GM19025 (cell line): ENCODE measurements around the gene IL20RA.

Experiments
- ATAC-seq: cut with Tn5 transposase; IDR thresholded peaks from one replicate; pipeline ENCODE4 v1.9.1; 2021; ENCODE audit warnings: mild to moderate bottlenecking, low read depth, moderate library complexity; ENCODE audit not compliant: unreplicated experiment

Gene IL20RA

DNA sequence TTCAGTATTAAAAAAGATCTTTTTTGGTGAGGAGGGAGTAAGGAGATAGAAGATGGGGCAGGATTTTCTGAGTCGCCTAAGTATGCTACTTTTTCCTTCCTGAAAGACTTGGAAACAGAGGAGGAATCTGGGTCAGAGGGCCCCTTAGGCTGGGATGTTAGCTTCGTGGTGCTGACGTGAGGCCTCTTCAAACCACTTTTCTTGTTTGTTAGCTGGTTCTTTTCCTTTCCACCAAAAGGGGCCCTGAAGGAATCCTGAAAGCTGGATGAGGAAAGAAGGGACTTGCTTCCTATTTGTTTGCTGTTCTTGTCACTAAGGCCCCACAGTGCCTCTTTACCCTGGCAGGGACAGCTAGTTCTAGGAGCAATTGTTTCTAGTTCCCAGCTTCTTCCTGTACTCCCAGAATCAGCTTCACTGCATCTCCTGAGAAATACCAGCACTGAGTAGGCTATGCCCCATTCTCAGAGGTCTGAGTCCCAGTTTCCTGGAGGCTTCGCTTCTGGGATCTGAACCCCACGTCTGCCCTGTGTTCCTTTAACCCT is 2.2 kb upstream of the IL20RA start:
- ATAC-seq, result no peak

DNA sequence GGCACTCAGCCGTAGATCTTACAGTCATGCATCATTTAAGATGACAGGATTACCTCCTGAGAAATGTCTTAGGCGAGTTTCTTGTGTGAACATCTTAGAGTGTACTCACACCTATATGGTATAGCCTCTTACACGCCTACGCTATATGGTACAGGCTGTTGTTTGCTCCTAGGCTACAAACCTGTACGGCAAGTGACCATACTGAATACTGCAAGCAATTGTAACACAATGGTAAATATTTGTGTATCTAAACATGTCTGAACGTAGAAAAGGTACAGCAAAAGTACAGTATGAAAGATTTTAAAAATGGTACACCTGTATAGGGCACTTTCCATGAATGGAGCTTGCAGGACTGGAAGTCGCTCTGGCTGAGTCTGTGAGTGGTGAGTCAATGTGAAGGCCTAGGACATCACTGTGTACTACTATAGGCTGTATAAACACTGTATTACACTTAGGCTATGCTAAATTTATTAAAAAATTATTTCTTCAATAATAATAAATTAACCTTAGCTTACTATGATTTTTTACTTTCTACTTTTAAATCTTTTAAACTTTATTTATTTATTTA is 541 bp upstream of the IL20RA start:
- no peak for ATAC-seq

DNA sequence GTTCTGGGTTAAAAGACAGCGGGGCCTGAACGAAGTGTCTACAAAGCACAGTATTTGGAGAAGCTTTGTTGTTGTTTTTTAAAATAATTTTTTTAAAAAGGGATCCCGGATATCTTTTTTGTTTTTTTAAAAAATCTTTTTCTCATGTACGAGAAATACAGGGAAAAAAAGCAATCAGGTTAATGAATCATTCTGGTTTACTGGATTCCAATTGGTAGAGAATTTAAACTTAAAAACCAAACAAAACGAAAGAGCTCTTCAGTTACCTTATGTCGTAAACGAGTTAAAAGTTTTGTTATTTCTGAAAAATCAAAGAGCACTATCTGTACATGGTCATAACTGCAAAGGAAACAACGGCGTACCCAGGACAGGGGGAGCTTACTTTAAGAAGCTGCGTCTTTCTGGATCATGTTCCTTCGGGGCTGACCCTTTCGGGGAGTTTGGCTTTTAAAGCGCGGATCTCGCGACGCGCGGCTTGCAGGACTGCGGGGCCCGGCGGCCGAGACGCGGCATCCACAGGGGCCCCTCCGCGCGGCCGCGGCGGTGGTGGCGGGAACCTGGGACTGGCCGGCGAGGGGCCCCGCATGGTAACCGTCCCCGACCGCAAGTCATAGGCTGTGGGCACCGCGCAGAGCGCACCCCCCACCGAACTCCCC is 927 bp downstream of the IL20RA start:
- peak; percentile 15 for ATAC-seq

DNA sequence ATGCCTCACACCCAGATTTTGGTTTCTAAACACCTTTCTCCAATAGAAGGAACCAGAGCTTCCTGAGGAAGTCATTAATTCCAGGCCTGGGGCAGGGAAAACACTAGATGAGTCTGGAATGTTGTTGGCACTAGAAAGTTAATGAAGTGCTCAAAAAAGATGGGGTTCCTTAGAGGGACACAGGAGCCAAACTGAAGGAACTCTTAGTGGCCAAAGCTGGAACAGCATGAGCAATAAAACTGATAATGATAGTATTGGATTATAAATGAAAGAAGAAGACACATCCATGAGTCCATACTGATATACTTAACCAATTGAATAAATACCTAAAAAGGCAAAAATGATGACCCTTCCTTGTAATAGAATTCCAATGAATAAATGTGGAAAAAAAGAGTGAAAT is 4.4 kb downstream of the IL20RA start:
- ATAC-seq, result no peak

DNA sequence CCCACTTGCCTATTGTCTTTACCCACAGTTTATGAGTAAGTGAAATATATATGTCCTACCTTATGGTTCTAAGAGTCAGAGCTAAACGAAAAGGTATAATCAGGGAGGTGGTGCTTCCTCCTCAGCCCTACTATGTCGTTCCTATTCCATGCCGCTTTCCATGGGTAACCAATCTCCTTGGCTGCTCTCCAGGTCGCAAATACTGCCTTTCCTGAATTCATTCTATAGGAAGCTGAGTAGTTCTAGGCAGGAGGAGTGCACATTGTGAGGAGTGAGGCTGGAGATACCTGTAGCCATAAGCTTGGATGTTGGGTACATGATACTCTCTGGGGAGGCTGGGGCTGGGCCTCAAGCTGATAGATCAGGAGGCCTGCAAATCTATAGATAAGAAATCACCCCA is 5.8 kb downstream of the IL20RA start:
- no peak for ATAC-seq

DNA sequence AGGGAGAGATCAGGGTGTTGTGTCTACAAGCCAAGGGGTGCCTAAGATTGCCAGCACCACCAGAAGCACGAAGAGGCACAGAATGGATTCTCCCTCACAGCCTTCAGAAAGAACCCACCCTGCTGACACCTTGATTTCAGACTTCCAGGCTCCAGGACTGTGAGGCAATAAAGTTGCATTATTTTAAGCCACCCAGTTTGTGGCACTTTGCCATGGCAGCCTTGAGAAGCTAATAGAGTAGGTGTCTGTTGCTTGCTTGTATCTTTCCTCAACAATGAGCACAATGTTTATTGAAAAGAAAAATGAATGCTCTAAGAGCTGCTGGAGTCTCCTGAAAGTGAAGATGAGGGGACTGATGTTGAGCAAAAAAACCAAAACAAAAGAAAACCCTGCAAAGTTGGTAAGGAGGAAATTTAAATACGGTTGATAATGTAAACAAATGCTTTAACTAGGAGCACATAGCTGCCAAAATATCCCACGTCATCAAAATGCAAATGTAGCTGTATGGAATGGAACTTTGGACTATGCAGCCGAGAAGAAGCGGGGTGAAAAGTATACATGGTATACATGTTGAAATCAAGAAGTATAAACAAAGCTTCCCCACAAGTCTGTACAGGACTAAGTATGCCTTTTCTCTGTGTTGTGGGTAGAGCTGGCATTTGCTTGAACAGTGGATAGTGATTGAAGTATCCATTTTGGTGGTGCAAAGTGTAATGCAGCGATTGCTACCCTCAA is 8.0 kb downstream of the IL20RA start:
- no peak for ATAC-seq

DNA sequence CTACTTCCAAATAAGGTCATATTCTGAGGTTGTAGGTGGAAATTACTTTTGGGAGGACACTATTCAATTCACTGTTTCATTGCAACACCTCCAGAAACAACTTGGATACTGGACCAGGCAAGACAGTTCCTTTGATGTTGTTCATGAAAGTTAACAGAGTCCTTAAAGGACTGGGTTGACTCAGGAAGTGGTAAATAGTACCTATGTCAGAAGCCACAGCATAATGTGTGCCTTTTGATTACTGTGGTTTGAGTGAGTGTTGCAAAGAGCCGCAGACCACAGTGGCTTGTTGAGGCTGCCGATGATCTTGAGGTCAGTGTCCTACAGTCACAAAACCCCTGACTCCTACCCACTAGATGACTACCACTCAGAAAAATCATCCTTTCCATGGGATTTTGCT is 10.9 kb downstream of the IL20RA start:
- peak; percentile 96 for ATAC-seq

DNA sequence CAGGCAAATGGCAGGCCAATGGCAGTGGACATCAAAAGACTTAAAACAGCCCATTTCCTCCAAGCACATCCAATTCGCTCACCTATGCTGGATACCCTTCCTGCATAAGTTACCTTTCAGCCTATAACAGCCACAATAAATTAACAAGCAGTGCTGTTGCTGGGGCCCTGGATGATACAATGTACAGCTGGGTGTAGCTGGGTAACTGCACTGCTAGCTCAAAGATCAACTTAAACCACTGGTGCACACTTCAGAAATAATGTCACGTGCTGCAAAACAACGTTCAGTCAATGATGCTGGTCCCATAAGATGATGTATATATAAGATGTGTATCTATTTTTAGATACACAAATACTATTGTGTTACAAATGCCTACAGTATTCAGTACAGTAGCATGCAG is 13.6 kb downstream of the IL20RA start:
- no peak for ATAC-seq

DNA sequence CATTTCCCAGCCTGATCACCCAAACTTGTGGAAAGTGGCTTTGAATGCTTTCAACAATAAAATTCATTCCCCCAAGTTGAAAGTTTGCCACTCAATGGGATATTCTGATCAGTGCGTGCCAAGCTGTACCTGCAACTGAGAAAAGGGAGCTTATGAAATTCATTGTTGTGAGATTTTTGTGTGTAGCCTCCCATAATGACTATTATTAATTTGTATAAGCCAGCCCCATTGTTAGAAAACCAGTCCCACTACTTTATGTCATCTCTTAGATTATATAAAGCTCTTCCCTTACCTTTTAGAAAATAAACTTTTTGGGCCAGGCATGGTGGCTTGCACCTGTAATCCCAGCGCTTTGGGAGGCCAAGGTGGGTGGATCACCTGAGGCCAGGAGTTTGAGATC is 15.9 kb downstream of the IL20RA start:
- ATAC-seq, result no peak

DNA sequence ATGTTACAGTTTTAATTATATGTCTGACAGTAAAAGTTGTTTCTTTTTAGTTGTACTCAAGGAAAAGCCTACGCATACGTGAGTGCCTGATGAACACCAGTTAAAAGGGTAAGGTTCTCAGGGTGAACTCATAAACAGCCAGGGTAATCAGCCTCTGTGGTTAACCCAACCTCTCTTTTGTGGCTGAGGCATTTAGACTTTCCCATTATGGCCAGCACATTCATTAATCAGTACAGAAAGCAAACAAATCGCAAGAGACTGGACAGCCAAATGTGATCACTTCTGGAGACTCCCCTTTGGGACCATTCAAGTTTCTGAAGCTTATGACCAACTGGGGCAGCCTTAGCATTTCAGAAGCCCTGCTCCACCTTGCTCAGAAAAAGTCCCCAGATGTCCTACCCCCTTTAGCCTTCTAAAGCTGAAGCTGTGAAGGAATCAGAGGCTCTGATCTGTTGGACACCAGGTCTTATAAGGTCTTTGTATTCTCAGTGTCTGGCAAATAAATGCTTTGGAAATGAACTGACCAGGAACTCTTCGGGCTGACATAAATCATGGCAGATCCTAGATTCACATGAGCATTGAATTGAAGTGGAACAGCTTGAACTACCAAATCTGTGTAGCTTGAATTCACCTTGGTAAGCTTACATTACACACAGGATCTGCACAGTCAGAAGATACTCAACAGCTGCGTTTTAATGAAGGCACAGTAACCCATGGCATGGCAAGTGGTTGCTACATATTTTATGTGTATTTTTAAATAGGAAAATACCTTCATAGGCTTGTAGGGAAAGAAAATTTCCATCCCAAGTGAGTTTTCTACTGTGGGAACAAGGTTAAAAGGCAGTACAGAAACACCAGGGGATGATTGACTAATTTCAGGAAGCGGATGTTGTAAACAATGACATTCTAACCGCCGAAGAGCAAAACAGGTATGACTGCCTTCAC is 18.7 kb downstream of the IL20RA start:
- ATAC-seq, result peak; percentile 49

DNA sequence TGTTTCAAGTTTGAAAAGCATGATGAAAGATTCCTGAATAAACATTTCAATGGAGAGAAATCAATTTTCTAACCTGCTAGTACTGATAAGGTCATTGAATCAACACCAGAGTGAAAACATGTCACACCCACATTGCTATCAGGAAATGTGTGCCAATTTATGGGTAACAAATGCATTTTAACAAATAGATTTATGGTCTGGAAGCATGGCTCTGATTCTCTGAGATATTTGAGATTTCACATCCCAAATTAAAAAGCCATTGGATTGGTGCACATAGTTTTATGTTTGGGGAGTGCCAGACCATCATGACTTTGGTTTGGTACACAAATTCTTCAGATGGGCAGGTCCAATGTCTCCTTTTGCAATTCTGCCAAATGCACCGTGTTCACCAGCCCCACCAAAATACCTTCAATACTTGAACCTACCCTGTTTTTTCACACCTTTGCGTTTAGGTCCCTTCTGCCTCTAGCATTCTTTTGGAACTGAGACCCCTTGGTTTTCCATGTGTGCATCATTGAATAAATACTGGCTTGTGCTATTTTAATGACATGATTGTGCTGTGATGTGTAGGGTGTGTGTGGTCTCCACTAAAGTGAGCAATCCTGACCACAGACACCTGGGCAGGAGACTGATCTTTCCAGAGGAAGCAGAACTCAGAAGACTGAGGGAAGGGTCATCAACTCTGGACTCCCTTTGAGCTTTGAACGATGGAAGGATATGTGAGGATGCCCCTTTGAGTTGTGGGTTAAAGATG is 20.4 kb downstream of the IL20RA start:
- no peak for ATAC-seq

DNA sequence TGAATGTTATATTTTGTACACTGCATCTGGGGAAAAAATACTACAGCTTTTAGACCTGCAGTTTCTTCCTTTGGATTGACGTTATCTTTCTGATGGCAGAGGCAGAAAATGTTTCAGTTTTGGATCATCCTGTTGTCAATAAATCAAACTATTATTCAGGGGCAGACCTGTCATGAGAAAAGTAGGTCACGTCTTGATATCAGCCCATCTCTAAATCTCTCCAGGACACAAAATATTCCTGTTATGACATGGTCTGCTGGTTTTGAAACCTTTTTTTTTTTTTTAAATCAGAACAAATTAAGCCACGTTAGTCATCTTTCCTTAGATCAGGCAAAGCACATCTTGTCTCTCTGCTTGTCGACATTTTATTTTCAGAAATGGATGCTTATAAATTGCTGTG is 24.0 kb downstream of the IL20RA start:
- ATAC-seq, result no peak

DNA sequence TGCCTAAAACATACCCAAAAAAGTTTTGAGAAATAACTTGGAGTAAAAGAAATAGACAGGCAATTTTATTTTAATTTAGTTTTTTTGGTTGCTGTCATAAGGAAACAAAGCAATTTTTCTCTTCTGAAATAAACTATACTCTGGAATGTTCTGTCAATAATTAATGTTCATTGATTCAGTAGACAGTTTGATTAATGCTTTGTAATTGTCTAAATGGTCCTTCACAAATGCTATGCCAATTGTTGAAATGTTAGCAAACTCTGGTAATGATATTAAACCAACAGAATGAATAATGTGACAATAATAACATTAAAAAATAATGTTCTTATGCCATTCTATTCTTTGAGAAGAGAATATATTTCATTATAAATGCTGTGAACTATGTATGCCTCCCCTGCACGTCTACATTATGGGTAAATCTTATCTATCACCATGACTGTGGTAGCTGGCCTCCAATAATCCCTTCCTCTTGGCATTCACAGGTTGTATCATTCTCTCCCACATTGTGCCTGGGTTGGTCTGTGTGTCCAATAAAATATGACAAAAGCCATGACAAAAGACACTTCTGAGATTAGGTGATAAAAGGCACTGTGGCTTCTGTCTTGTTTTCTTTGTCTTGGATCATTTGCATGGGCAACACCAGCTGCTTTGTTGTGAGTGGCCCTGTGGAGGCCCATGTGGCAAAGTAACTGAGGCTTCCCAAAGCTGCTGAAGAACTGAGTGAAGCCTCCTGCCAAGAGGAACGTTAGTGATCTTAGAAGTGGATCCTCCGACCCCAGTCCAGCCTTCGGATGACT is 25.1 kb downstream of the IL20RA start:
- ATAC-seq, result no peak

DNA sequence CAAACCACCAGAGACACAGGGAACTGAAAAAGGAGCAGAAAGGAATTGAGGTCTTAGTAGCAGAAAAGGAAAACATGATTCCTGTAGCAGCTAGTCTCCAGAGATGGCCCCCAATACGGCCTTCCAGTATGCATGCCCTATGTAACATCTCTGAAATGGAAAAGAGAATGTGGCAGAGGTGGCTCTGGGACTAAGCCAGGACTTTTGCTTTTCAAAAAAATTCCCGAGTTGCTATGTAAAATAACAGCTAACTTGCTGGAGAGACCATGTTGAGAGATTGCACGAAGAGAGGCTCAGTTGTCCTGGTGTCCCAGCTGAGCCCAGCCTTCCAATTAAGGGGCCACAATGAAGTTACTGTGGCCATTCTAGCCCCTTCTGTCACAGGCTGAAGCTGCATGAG is 27.7 kb downstream of the IL20RA start:
- ATAC-seq, result no peak

DNA sequence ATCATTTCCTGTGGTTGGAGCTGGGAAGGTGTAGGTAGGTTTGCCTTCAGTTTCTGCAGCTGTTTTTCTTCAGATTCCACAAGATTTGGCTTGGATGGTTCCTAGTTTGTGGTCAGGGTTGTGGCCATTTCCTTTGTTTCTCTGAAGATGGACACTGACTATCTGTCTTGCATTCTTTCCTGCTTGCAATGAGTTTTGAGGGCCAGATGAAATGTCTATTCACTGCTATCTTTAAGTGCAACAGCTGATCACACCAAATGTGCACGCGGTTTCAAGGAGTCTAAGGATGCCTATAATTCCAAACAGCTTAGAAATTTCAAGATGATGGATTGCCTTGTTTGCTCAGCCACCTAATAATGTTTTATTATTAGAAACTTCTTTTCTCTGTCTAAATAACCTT is 28.4 kb downstream of the IL20RA start:
- no peak for ATAC-seq

DNA sequence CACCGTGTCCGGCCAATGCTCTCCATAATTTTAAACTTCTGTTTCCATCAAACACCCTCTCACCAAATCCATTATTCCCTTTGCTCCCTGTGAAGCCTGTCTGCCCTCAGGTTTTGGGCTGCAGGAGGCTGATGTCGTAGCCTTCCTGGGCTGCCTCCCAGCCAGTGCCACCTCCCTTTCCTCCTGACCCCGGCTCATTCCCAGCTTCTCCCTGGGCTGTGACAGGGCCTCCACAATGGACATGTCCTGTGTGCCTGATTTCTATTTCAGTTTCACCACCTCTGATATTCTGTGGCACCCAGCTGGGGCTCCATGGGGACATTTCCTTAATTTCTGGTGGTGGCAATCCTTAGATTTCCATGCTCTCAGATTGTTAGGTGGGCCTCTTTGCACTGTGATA is 28.8 kb downstream of the IL20RA start:
- no peak for ATAC-seq

DNA sequence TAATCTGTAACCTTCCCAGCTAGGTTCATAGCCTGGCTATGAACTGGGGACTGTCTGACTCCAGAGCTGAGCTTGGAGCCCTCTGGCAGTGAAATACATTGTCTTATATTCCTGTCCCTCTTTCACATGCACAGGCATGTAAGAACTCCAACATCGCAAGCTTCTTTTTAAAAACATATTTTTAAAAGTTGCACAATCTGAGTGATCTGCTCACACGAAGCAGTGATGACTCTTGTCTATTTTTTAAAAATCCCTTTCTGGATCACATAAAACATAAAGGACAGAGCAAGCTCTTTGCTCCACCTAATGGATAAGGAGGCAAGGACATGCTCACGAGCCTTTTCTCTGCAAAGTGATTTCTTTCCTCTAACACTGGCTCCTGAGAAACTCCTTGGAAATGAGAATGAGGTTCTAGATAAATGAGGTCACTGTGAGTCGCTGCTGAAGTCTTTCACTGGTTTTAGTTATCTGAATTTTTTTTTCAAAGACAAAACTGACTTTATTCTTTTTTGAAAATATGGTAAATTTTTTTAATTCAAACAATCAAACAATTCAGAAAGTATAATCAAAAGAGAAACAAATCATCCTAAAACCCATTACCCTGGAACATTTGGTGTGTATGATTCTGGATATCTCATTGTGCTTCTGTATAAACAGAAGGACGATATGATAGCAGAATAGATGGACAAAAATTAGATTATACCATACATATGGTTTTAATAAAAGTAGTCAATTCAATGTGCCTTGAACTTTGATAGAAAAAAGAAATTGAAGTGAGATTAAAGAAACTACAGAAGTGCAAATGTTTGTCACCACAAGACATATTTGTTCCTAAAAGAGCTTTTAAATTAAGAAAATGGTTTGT is 30.8 kb downstream of the IL20RA start:
- ATAC-seq, result no peak

DNA sequence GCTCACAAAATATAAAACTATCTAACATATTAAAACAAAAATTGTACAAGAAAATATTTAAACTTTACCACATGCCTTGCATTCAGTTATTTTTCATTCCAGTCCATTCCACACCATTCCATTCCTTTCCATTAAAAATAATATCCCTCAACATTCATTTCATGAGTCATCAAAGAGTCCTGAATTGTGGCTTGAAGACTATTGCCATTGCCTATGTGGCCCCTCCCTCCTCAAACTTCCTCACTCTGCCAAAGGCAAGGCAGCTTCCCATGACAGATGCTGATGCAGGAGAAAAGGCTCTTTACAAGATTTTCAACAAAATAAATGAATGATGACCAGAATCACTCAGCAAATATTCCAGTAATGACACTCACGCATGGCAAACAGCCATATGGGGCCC is 31.7 kb downstream of the IL20RA start:
- ATAC-seq, result no peak
